Mucosa of rectum (tissue), 2 donors: Measurements from ENCODE around the gene NUDT10.
"Not testable (repeated sequence)": the region's sequence is repeated elsewhere in the genome, so short reads cannot be mapped to it uniquely, and the experiment has no call there.

ENCODE experiments used
- H3K27ac ChIP-seq, 2 donors: one replicate each; pipeline ENCODE4 v1.7.0; 2013; ENCODE audit warnings: inconsistent platforms in 2 of 2, low read depth in 2 of 2, low read length in 2 of 2
- H3K27me3 ChIP-seq, 2 donors: one replicate each; pipeline ENCODE4 v1.7.0; 2013; ENCODE audit warnings: low read length in 2 of 2; ENCODE audit not compliant: control insufficient read depth in 2 of 2, insufficient read depth in 2 of 2
- H3K36me3 ChIP-seq, 2 donors: one replicate each; pipeline ENCODE4 v1.7.0; 2013; ENCODE audit warnings: low read length in 2 of 2; ENCODE audit not compliant: control insufficient read depth in 2 of 2, insufficient read depth in 2 of 2
- H3K4me1 ChIP-seq, 2 donors: one replicate each; pipeline ENCODE4 v1.7.0; 2013; ENCODE audit warnings: low read length in 2 of 2, mild to moderate bottlenecking in 1 of 2; ENCODE audit not compliant: control insufficient read depth in 2 of 2, insufficient read depth in 2 of 2
- H3K4me3 ChIP-seq, 2 donors: one replicate each; pipeline ENCODE4 v1.7.0; 2013; ENCODE audit warnings: low read length in 2 of 2
- H3K9ac ChIP-seq, 2 donors: one replicate each; pipeline ENCODE4 v1.7.0; 2013; ENCODE audit warnings: low read length in 2 of 2, low read depth in 1 of 2, mild to moderate bottlenecking in 1 of 2
- H3K9me3 ChIP-seq, 2 donors: one replicate each; pipeline ENCODE4 v1.7.0; 2013; ENCODE audit warnings: low read length in 2 of 2; ENCODE audit not compliant: control insufficient read depth in 2 of 2
- donor health status: healthy.
- donor health status: Normal muscosa, but diverticular disease.

NUDT10 gene

GRCh38 chrX:51332188-51332942 lies at the start of gene NUDT10:
TSS of gene NUDT10 (plus strand) at chrX:51332822. CDS start at chrX:51332966, 144 bp downstream.
- Histone ChIP-seq H3K4me3 (no peak within 1 kb of the TSS), H3K27ac (no peak within 1 kb of the TSS), H3K9ac (no peak within 1 kb of the TSS), H3K36me3 (no peaks in the 10 kb centered on the region), H3K4me1 (no peaks in the 10 kb centered on the region), H3K9me3 (no peaks in the 10 kb centered on the region), H3K27me3 (peaks cover 0 to 5% of the 10 kb centered on the region in 2 donors)

- Histone ChIP-seq H3K9ac (no peak overlapping the region), H3K27ac (no peak overlapping the region), H3K4me3 (no peak overlapping the region), H3K36me3 (no peaks in the 10 kb centered on the region), H3K9me3 (no peaks in the 10 kb centered on the region), H3K4me1 (no peaks in the 10 kb centered on the region), H3K27me3 (peaks cover 0 to 3% of the 10 kb centered on the region in 2 donors)
These were observed 40.2 kb upstream of the NUDT10 start for GRCh38 chrX:51292421-51292820.

DNA sequence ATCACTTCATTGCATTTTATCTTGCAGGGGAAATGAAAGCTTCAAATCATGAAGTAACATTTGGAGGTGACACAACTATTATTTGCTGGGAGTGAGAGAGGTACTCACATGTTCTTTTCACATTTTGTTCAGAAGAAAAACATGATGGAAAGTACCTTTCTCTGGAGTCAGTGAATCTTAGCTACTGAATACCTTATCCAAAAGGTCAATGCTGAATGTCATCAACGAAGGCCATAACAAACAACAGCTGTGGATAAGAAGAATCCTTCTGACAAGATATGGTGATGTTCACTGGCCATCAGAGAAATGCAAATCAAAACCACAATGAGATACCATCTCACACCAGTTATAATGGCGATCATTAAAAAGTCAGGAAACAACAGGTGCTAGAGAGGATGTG lies 36.5 kb upstream of the NUDT10 start:
- Histone ChIP-seq H3K4me1 (no peaks in the 10 kb centered on the region), H3K27me3 (peaks cover 2 to 6% of the 10 kb centered on the region in 2 donors), H3K9ac (no peak overlapping the region), H3K36me3 (no peaks in the 10 kb centered on the region), H3K9me3 (no peaks in the 10 kb centered on the region), H3K27ac (no peak overlapping the region), H3K4me3 (no peak overlapping the region)

GRCh38 chrX:51316271-51316670 lies 16.4 kb upstream of the NUDT10 start:
- no peak overlapping the region for H3K27ac ChIP-seq
- H3K27me3 ChIP-seq = peaks cover 0 to 3% of the 10 kb centered on the region in 2 donors
- H3K9me3 ChIP-seq = no peaks in the 10 kb centered on the region
- H3K9ac ChIP-seq = no peak overlapping the region
- no peak overlapping the region for H3K4me3 ChIP-seq
- H3K4me1 ChIP-seq = no peaks in the 10 kb centered on the region
- H3K36me3 ChIP-seq = no peaks in the 10 kb centered on the region

DNA sequence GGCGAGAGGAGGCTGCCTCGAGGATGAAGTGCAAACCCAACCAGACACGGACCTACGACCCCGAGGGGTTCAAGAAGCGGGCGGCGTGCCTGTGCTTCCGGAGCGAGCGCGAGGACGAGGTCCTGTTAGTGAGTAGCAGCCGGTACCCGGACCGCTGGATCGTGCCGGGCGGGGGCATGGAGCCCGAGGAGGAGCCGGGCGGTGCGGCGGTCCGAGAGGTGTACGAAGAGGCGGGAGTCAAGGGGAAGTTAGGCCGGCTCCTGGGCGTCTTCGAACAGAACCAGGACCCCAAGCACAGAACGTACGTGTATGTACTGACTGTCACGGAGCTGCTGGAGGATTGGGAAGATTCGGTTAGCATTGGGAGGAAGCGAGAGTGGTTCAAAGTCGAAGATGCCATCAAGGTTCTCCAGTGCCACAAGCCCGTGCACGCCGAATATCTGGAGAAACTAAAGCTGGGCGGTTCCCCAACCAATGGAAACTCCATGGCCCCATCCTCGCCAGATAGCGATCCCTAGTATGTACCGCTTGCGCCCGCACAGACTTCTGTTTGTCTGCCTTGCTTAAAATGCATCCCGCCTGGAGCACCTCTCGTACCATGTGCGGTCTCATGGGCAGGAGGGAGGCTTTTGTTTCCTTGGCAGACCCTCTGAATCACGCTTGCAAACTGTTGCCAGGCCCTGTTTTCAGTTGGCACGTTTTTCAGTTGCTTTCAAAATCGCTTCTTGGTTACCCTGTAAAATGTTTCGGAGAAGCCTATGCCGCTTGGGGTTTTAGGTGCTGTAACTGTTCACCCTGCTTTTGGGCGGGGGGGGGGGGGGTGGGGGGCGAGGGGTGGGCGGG lies 542 bp downstream of the NUDT10 start:
- not testable (repeated sequence) for H3K9me3 ChIP-seq, H3K27me3 ChIP-seq, H3K9ac ChIP-seq, H3K4me3 ChIP-seq, H3K4me1 ChIP-seq, H3K36me3 ChIP-seq, H3K27ac ChIP-seq

GRCh38 chrX:51334276-51334675 lies 1.7 kb downstream of the NUDT10 start:
- Histone ChIP-seq H3K9me3 (no peaks in the 10 kb centered on the region), H3K36me3 (no peaks in the 10 kb centered on the region), H3K27ac (no peak overlapping the region), H3K27me3 (peaks cover 0 to 5% of the 10 kb centered on the region in 2 donors), H3K9ac (no peak overlapping the region), H3K4me3 (no peak overlapping the region), H3K4me1 (no peaks in the 10 kb centered on the region)

GRCh38 chrX:51336584-51336983 lies 4.0 kb downstream of the NUDT10 start:
- H3K27me3 ChIP-seq = peaks cover 0 to 5% of the 10 kb centered on the region in 2 donors
- H3K4me3 ChIP-seq = no peak overlapping the region
- no peak overlapping the region for H3K9ac ChIP-seq
- no peaks in the 10 kb centered on the region for H3K4me1 ChIP-seq
- H3K9me3 ChIP-seq = no peaks in the 10 kb centered on the region
- H3K36me3 ChIP-seq = no peaks in the 10 kb centered on the region
- H3K27ac ChIP-seq = no peak overlapping the region

DNA sequence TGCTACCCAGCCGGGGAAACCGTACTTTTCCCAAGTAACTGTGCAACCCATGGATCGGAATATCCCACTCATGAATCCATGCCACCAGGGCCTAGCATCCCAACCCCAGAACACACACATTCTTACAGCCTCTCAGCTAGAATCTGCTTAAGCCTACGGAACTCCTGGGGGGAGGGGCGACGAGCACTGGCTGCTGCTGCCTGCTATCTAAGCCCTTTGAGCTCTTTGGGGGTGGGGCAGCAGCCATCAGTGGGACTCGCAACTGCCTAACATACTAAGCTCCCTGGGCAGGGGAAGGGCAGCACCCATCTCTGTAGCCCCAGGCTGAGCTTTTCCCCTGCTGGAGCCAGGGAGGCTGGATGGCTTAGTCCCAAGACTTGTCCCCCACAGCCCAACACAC lies 28.6 kb downstream of the NUDT10 start:
- H3K4me3 ChIP-seq = no peak overlapping the region
- H3K27ac ChIP-seq = no peak overlapping the region
- H3K27me3 ChIP-seq = no peaks in the 10 kb centered on the region
- no peaks in the 10 kb centered on the region for H3K36me3 ChIP-seq
- H3K9ac ChIP-seq = no peak overlapping the region
- H3K9me3 ChIP-seq = no peaks in the 10 kb centered on the region
- H3K4me1 ChIP-seq = no peaks in the 10 kb centered on the region

DNA sequence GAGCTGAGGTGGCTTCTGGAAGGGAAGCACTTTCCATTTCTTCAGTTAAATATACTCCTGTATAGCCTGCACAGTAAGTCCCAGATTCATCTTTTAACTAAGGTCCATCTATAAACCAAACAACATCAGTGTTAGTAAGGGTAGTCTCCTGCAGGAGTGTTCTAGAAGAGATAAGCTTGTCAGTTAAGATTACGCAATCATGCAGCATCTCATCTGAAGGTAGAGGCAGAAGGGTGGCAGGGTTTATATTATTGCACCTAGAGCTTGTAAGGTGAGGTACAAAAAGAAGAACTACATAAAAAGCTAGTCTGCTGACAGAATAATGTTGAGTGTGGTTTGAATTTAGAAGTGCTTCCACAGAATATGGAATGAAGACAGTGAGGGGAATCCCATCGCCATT lies 44.0 kb downstream of the NUDT10 start:
- H3K27me3 ChIP-seq = peaks cover 0 to 1% of the 10 kb centered on the region in 2 donors
- H3K4me3 ChIP-seq = no peak overlapping the region
- H3K9ac ChIP-seq = no peak overlapping the region
- no peaks in the 10 kb centered on the region for H3K36me3 ChIP-seq
- H3K9me3 ChIP-seq = no peaks in the 10 kb centered on the region
- no peaks in the 10 kb centered on the region for H3K4me1 ChIP-seq
- H3K27ac ChIP-seq = no peak overlapping the region
